HepG2 (cell line): ENCODE results near the gene HIC1. TPM values are rescaled to one million over a fixed set of nuclear protein-coding genes. Genes with fewer than 3 reads are reported as not detected.
A peak's percentile ranks its signal among the peaks of the same experiment; 100 is the strongest.

Experiments
- HDAC2 ChIP-seq: sonication (generic); formaldehyde crosslinking; IDR thresholded peaks from 2 replicates; pipeline ENCODE4 v1.4.0; 2020; ENCODE audit warnings: missing genetic modification reagents
- KAT8 ChIP-seq: IDR thresholded peaks from 2 replicates; pipeline ENCODE4 v1.6.1; 2016; ENCODE audit warnings: missing genetic modification reagents, missing compliant biosample characterization
- MTF1 ChIP-seq: sonication (generic); formaldehyde crosslinking; IDR thresholded peaks from 2 replicates; pipeline ENCODE4 v1.5.0; 2020; ENCODE audit warnings: missing genetic modification reagents
- NCOA5 ChIP-seq: sonication (generic); formaldehyde crosslinking; IDR thresholded peaks from 2 replicates; pipeline ENCODE4 v1.4.0; 2020; ENCODE audit warnings: missing genetic modification reagents
- PATZ1 ChIP-seq: sonication (generic); formaldehyde crosslinking; IDR thresholded peaks from 2 replicates; pipeline ENCODE4 v1.4.0; 2020; ENCODE audit warnings: missing genetic modification reagents
- PREB ChIP-seq: sonication (generic); formaldehyde crosslinking; IDR thresholded peaks from 2 replicates; pipeline ENCODE4 v1.4.0; 2020; ENCODE audit warnings: missing genetic modification reagents
- TCF12 ChIP-seq, 2 experiments: fragments of 450-650 bp in 1 of 2; sonication (generic) in 1 of 2; formaldehyde crosslinking in 1 of 2; IDR thresholded peaks; 2 replicates each; pipeline versions ENCODE4 v1.6.1 to v1.8.0; 2017 to 2022; ENCODE audit warnings: antibody characterized with exemption in 1 of 2, mild to moderate bottlenecking in 1 of 2, missing genetic modification reagents in 1 of 2, moderate library complexity in 1 of 2
- TOPORS ChIP-seq: sonication (generic); formaldehyde crosslinking; IDR thresholded peaks from 2 replicates; pipeline ENCODE4 v1.8.0; 2023; ENCODE audit warnings: mild to moderate bottlenecking, missing genetic modification reagents
- ZBED4 ChIP-seq: sonication (generic); formaldehyde crosslinking; IDR thresholded peaks from 2 replicates; pipeline ENCODE4 v1.4.0; 2020; ENCODE audit warnings: missing genetic modification reagents, borderline replicate concordance
- ZGPAT ChIP-seq: IDR thresholded peaks from 2 replicates; pipeline ENCODE4 v1.6.1; 2016; ENCODE audit warnings: mild to moderate bottlenecking
- ZNF350 ChIP-seq: sonication (generic); formaldehyde crosslinking; IDR thresholded peaks from 2 replicates; pipeline ENCODE4 v1.4.0; 2020; ENCODE audit warnings: mild to moderate bottlenecking, low read depth, missing genetic modification reagents, borderline replicate concordance
- ZNF800 ChIP-seq: sonication (generic); formaldehyde crosslinking; IDR thresholded peaks from 2 replicates; pipeline ENCODE4 v1.4.0; 2020; ENCODE audit warnings: missing genetic modification reagents
- polyA plus RNA-seq, 8 experiments: library from polyadenylated mRNA; depleted of rRNA in 3 of 8; stranded (reverse) in 7 of 8; unstranded in 1 of 8; fragments of >200 nt; fragmentation: Illumina TruSeq in 4 of 8; extraction: Trizol in 4 of 8; gene quantifications; 2 replicates each; pipeline versions ENCODE4 v1.2.1 to v1.2.3, GENCODE V29; 2011 to 2016; ENCODE audit warnings: low read depth in 4 of 8, missing spikeins in 1 of 8, mixed read lengths in 1 of 8; ENCODE audit not compliant: insufficient read depth in 1 of 8
- total RNA-seq, 5 experiments: library from RNA; depleted of rRNA; stranded (reverse); fragments of >200 nt; fragmentation: Illumina TruSeq; extraction: Trizol; gene quantifications; 2 replicates each; pipeline ENCODE4 v1.2.3, GENCODE V29; 2016; ENCODE audit warnings: low read depth in 1 of 5
- TF ChIP-seq, protein P1 (sequence below): sonication (generic); formaldehyde crosslinking; IDR thresholded peaks from 2 replicates; pipeline ENCODE4 v1.4.0; 2020; ENCODE audit warnings: mild to moderate bottlenecking, missing genetic modification reagents

Gene HIC1
- total and polyA plus RNA-seq, 2 of the 13 experiments (the other 11 are each of a cell fraction or from before 2014, with no cell fraction given) = 0.04 to 0.31 TPM

DNA sequence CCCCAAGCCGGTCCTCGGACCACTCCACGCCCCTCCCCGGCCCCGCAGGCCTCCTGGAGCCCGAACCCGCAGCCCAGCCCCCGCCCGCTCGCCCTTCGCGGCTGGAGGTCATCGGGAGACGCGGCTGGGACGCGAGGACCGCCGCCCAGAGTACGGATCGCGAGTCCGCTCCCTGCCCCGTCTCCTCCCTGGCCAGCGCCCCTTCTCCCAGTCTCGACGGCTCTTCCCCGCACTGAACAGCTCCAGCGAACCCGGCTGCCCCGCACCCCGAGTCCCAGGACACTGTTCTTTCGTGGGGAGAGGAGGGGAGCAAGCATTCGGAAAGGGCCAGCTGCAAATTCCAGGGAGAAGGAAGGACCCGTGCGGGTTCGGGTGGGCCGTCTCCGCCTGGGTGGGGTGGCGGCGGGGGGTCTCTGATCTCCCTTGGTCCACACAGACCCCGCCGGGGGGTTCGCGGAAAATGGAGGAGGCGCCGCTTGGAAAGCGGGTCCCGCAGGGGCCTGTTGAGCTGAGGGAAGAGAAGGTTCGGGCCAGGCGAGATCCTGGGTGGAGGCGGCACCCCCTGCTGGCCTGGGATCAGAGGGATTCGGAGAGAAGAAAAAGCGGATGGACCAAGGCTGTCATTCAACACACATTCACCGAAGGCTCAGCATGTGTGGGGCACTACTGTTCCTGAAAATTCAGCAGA, 29.1 kb upstream of the HIC1 start (continued):
- TF ChIP-seq PREB (CRISPR knock-in tag) (no peak), KAT8 (CRISPR knock-in tag) (0 out of 2 replicates have a peak, but pooled peaks have one; percentile 12), ZNF350 (CRISPR knock-in tag) (peak; percentile 45; the same call in 1 of the 2 replicates), NCOA5 (CRISPR knock-in tag) (no peak), PATZ1 (CRISPR knock-in tag) (0 out of 2 replicates have a peak, but pooled peaks have one; percentile 15), MTF1 (CRISPR knock-in tag) (no peak), ZGPAT (CRISPR knock-in tag) (peak; percentile 28; the same call in 1 of the 2 replicates), ZNF800 (CRISPR knock-in tag) (peak; percentile 89), TOPORS (CRISPR knock-in tag) (0 out of 2 replicates have a peak, but pooled peaks have one; percentile 59), TCF12 (IDR thresholded peaks at IDR 0.05) (no peak), TCF12 (CRISPR knock-in tag; IDR thresholded peaks at IDR 0.05) (no peak), ZBED4 (peak; percentile 67; the same call in 1 of the 2 replicates), HDAC2 (CRISPR knock-in tag) (peak; percentile 38; the same call in 1 of the 2 replicates)
- TF ChIP-seq, protein P1, sequence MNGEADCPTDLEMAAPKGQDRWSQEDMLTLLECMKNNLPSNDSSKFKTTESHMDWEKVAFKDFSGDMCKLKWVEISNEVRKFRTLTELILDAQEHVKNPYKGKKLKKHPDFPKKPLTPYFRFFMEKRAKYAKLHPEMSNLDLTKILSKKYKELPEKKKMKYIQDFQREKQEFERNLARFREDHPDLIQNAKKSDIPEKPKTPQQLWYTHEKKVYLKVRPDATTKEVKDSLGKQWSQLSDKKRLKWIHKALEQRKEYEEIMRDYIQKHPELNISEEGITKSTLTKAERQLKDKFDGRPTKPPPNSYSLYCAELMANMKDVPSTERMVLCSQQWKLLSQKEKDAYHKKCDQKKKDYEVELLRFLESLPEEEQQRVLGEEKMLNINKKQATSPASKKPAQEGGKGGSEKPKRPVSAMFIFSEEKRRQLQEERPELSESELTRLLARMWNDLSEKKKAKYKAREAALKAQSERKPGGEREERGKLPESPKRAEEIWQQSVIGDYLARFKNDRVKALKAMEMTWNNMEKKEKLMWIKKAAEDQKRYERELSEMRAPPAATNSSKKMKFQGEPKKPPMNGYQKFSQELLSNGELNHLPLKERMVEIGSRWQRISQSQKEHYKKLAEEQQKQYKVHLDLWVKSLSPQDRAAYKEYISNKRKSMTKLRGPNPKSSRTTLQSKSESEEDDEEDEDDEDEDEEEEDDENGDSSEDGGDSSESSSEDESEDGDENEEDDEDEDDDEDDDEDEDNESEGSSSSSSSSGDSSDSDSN (CRISPR knock-in tag) = peak; percentile 37; the same call in 1 of the 2 replicates
